ENCODE data around the gene SPAST. TPM values are rescaled to one million over a fixed set of nuclear protein-coding genes. Genes with fewer than 3 reads are reported as not detected.

SPAST gene
- total RNA-seq, 1 experiment from 2014 or later: 37.8 TPM

DNA sequence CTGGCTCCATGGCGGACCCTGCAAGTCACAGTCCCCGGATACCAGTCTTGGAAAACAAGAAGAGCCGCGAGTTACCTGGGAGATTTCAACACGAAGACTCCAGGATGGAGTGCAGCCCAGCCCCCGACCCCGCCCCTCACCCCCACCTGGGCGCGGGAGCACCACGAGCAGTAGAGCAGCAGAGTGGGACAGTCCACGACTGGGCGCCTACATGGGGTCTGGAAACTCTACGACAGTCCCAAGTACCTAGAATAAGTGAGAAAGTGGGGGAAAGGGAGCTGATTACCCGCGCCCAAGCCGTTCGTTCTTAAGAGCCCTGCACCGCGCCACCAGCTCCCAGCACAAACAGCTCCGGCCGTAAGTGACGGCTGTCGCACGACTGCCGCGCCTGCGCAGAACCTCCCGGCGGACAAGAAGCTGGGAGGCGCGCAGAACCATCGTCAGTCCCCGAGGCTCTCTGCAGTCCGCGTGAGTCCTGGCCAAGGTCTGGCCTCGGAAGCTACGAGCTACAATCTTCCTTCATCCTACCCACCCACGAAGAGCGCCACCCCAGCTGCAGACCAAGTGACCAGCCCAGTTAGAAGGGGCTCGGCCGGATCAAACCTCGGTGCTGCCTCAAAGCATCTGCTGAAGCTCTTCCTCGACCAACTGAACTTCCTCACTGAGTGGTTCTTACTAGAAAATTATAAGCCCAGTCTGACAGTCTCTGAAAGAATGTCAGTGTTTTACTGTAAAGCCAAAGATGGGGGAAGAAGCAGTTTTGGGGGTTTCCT, 23.7 kb upstream of the SPAST start, which contains the start of gene DPY30:
DPY30 (minus strand) TSS at position 359 of the 773 bp plus-strand sequence; CDS start at position 10, 349 bp downstream.
- H3K4me1 ChIP-seq (ENCODE audit: control insufficient read depth, insufficient read depth, low read length): peaks cover 5% of the 10 kb centered on the region; the same call in 1 of the 2 replicates
- in situ Hi-C loops (cut with HindIII; ENCODE audit: low pct_unique_long_range_greater_than_20kb, low sequenced_read_pairs) (no loop called here), intact Hi-C loops (cut with micrococcal nuclease; ENCODE audit: unreplicated experiment) (no loop called here)
- peak; percentile 70 for DNase-seq (ENCODE audit: low read depth, low spot score)
- ChIA-PET CTCF (interaction anchor here (1.3 kb wide), 1 partner anchor 24 kb away, joined by 11 read pairs; the partner anchor contains the start of gene SPAST), POLR2A (interaction anchor here (0.5 to 1.1 kb wide), 9 partner anchors 22 to 239 kb away, joined by 3 to 13 read pairs (median 4); partner anchors contain the start of gene SLC30A6)
- H3K4me3 ChIP-seq (ENCODE audit: low read depth in 2 of 2, low read length in 2 of 2): peak within 1 kb of the TSS; percentile 79 to 98
- no peaks in the 10 kb centered on the region for H3K27me3 ChIP-seq (ENCODE audit: control insufficient read depth, insufficient read depth, low read length)
- no TSS peak for BruUV-seq (replicated peaks)
- no peaks in the 10 kb centered on the region for H3K9me3 ChIP-seq (ENCODE audit: control insufficient read depth, insufficient read depth, low read depth, low read length)
- peak within 1 kb of the TSS; percentile 95 for H3K27ac ChIP-seq (ENCODE audit: low read length)
- no peaks in the 10 kb centered on the region; the same call in 1 of the 2 replicates for H3K36me3 ChIP-seq (ENCODE audit: control insufficient read depth, insufficient read depth, low read length)
- ATAC-seq: peak; percentile 97
- TF ChIP-seq SIN3A (IDR thresholded peaks at IDR 0.05; ENCODE audit: borderline replicate concordance, insufficient read depth, low read depth, low read length): peak; percentile 57; the same call in 1 of the 2 replicates
- no peak for TF ChIP-seq TCF7L2 (IDR thresholded peaks at IDR 0.05; ENCODE audit: low read depth, low read length)
- TF ChIP-seq, protein P1, sequence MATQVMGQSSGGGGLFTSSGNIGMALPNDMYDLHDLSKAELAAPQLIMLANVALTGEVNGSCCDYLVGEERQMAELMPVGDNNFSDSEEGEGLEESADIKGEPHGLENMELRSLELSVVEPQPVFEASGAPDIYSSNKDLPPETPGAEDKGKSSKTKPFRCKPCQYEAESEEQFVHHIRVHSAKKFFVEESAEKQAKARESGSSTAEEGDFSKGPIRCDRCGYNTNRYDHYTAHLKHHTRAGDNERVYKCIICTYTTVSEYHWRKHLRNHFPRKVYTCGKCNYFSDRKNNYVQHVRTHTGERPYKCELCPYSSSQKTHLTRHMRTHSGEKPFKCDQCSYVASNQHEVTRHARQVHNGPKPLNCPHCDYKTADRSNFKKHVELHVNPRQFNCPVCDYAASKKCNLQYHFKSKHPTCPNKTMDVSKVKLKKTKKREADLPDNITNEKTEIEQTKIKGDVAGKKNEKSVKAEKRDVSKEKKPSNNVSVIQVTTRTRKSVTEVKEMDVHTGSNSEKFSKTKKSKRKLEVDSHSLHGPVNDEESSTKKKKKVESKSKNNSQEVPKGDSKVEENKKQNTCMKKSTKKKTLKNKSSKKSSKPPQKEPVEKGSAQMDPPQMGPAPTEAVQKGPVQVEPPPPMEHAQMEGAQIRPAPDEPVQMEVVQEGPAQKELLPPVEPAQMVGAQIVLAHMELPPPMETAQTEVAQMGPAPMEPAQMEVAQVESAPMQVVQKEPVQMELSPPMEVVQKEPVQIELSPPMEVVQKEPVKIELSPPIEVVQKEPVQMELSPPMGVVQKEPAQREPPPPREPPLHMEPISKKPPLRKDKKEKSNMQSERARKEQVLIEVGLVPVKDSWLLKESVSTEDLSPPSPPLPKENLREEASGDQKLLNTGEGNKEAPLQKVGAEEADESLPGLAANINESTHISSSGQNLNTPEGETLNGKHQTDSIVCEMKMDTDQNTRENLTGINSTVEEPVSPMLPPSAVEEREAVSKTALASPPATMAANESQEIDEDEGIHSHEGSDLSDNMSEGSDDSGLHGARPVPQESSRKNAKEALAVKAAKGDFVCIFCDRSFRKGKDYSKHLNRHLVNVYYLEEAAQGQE (IDR thresholded peaks at IDR 0.05; ENCODE audit: insufficient read depth in 1 of 2, low read depth in 2 of 2, low read length in 1 of 2): 0 out of 4 replicates have a peak, but pooled peaks of 1 of the 2 experiments have one; percentile 59
- peak; percentile 99 for TF ChIP-seq POLR2AphosphoS5 (IDR thresholded peaks at IDR 0.05; ENCODE audit: low read depth, low read length)
- TF ChIP-seq, protein P2, sequence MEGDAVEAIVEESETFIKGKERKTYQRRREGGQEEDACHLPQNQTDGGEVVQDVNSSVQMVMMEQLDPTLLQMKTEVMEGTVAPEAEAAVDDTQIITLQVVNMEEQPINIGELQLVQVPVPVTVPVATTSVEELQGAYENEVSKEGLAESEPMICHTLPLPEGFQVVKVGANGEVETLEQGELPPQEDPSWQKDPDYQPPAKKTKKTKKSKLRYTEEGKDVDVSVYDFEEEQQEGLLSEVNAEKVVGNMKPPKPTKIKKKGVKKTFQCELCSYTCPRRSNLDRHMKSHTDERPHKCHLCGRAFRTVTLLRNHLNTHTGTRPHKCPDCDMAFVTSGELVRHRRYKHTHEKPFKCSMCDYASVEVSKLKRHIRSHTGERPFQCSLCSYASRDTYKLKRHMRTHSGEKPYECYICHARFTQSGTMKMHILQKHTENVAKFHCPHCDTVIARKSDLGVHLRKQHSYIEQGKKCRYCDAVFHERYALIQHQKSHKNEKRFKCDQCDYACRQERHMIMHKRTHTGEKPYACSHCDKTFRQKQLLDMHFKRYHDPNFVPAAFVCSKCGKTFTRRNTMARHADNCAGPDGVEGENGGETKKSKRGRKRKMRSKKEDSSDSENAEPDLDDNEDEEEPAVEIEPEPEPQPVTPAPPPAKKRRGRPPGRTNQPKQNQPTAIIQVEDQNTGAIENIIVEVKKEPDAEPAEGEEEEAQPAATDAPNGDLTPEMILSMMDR (IDR thresholded peaks at IDR 0.05): no peak

GRCh38 chr2:32043561-32043960, 19.8 kb upstream of the SPAST start:
- BruUV-seq (replicated peaks): no TSS peak
- ATAC-seq: no peak
- Histone ChIP-seq H3K27me3 (ENCODE audit: control insufficient read depth, insufficient read depth, low read length) (no peaks in the 10 kb centered on the region), H3K9me3 (ENCODE audit: control insufficient read depth, insufficient read depth, low read depth, low read length) (no peaks in the 10 kb centered on the region), H3K4me3 (ENCODE audit: low read depth in 2 of 2, low read length in 2 of 2) (no peak overlapping the region), H3K27ac (ENCODE audit: low read length) (no peak overlapping the region), H3K36me3 (ENCODE audit: control insufficient read depth, insufficient read depth, low read length) (no peaks in the 10 kb centered on the region; the same call in 1 of the 2 replicates), H3K4me1 (ENCODE audit: control insufficient read depth, insufficient read depth, low read length) (peaks cover 5% of the 10 kb centered on the region; the same call in 1 of the 2 replicates)
- intact Hi-C loops (cut with micrococcal nuclease; ENCODE audit: unreplicated experiment): no loop called here
- ChIA-PET CTCF (no interaction called here), POLR2A (no interaction called here)
- DNase-seq (ENCODE audit: low read depth, low spot score): no peak
- in situ Hi-C loops (cut with HindIII; ENCODE audit: low pct_unique_long_range_greater_than_20kb, low sequenced_read_pairs): no loop called here
- TF ChIP-seq, protein P1 (IDR thresholded peaks at IDR 0.05; ENCODE audit: insufficient read depth in 1 of 2, low read depth in 2 of 2, low read length in 1 of 2): no peak
- TF ChIP-seq TCF7L2 (IDR thresholded peaks at IDR 0.05; ENCODE audit: low read depth, low read length) (no peak), SIN3A (IDR thresholded peaks at IDR 0.05; ENCODE audit: borderline replicate concordance, insufficient read depth, low read depth, low read length) (no peak), POLR2AphosphoS5 (IDR thresholded peaks at IDR 0.05; ENCODE audit: low read depth, low read length) (no peak)
- TF ChIP-seq, protein P2 (IDR thresholded peaks at IDR 0.05): no peak

All from Panc1 (cell line).